GM21717 (cell line): ENCODE results near the gene FAM8A1.
"Not testable (repeated sequence)": the region's sequence is repeated elsewhere in the genome, so short reads cannot be mapped to it uniquely, and the experiment has no call there.

Experiments used
- ATAC-seq: cut with Tn5 transposase; IDR thresholded peaks from one replicate; pipeline ENCODE4 v1.9.1; 2021; ENCODE audit warnings: mild to moderate bottlenecking, moderate library complexity; ENCODE audit not compliant: unreplicated experiment

The FAM8A1 gene, protein sequence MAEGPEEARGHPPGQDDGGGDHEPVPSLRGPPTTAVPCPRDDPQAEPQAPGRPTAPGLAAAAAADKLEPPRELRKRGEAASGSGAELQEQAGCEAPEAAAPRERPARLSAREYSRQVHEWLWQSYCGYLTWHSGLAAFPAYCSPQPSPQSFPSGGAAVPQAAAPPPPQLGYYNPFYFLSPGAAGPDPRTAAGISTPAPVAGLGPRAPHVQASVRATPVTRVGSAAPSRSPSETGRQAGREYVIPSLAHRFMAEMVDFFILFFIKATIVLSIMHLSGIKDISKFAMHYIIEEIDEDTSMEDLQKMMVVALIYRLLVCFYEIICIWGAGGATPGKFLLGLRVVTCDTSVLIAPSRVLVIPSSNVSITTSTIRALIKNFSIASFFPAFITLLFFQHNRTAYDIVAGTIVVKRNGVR

GRCh38 chr6:17599877-17600526, at the start of gene FAM8A1:
Gene FAM8A1, plus strand, starts transcription at chr6:17600302. Its CDS starts 108 bp downstream, at chr6:17600410.
- ATAC-seq: peak; percentile 88

- no peak for ATAC-seq
Observed at GRCh38 chr6:17551383-17551958, 48.6 kb upstream of the FAM8A1 start.

GRCh38 chr6:17552861-17553260, 47.2 kb upstream of the FAM8A1 start:
- ATAC-seq: no peak

DNA sequence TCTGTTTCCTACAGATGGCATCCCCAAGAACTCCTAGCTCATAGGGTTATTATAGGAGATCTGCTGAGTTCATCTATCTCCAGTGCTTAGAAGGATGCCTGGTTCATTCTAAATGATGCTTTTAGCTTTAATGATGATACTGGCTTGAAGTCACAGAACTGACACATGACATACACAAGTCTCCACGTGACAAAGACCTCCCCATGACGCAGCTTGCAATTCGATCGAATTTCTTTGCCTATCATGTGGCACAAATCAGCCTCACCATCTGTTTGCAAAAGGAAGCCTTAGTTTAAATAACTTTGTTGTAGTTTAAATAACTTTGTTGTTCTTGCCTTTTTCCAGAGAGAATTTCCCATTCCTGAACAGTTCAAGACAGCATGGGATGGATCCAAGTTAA, 44.1 kb upstream of the FAM8A1 start:
- ATAC-seq: no peak

GRCh38 chr6:17562636-17563035, 37.5 kb upstream of the FAM8A1 start:
- ATAC-seq: no peak

GRCh38 chr6:17565399-17565798, 34.7 kb upstream of the FAM8A1 start:
- no peak for ATAC-seq

DNA sequence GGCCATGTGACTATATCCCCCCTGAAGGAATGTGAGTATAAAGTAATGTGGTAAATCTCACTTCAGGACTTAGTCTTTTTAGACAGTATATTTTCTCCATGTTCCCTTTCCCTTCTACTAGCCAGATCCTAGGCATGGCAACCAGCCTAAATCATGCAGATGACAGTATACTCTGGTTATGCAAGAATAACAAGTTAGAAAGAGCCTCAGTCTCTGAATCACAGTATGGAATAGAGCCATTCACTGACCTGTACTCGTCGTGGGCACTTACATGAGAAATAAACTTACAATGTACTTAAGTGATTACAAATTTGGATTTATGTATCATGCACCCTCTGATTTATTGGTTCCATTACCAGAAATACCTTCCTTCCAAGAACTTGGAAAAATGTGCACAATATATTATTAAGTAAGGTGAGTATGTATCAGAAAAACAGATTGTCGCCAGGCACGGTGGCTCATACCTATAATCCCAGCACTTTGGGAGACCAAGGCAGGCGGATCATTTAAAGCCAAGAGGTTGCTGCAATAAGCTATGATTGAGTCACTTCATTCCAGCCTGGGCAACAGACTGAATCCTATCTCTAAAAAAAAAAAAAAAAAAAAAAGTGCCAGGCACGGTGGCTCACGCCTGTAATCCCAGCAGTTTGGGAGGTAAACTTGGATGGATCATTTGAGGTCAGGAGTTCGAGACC, 25.1 kb upstream of the FAM8A1 start:
- no peak for ATAC-seq

DNA sequence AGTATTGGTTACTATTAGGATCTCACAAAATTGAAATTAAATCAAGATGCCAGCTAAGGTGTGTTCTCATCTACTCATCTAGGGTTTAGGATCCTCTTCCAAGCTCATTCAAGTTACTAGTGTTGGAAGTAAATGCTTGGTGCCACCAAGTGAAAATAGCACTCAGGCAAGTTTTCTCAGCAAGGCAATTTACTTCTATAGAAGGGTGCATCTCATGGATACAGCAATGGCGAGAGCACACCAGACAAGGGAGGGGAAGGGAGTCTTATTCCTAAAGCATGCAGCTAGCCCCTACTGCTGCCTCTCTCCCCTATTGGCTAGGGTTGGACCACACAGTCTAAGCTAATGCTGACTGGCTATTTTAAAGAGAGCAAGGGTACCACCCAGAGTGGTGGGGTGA, 23.0 kb upstream of the FAM8A1 start:
- no peak for ATAC-seq

DNA sequence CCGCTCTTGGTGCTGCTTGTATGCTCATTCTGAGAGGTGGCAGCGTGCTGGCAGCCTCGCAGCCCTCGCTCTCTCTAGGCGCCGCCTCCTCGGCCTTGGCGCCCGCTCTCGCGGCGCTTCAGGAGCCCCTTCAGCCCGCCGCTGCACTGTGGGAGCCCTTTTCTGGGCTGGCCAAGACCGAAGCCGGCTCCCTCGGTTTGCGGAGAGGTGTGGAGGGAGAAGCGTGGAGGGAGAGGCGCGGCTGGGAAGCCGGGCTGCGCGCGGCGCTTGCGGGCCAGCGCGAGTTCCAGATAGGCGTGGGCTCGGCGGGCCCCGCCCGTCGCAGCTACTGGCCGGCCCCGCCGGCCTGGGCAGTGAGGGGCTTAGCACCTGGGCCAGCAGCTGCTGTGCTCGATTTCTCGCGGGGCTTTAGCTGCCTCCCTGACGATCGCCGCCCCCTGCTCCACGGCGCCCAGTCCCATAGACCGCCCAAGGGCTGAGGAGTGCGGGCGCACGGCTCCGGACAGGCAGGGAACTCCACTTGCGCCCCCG, 19.5 kb upstream of the FAM8A1 start:
- no peak for ATAC-seq

- not testable (repeated sequence) for ATAC-seq
Observed at GRCh38 chr6:17581282-17581681, 18.8 kb upstream of the FAM8A1 start.

DNA sequence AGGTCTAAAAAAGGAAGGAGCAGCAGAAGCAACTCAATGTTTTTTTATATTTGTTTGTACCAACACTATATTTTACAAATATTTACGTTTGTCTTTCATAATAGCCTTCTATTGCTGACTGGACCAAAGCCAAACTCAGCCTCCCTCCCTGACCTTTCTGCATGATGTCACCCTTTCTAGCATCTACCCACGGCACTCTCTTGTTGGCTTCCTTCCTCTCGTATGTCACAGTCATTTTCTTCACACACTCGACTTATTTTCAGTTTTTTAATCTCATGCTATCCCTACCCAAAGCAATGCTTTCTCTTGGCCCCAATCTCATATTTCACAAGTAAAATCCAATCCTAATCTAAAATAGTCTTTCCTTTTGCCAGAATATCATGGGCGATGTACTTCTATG, 16.3 kb upstream of the FAM8A1 start:
- ATAC-seq: peak; percentile 9

DNA sequence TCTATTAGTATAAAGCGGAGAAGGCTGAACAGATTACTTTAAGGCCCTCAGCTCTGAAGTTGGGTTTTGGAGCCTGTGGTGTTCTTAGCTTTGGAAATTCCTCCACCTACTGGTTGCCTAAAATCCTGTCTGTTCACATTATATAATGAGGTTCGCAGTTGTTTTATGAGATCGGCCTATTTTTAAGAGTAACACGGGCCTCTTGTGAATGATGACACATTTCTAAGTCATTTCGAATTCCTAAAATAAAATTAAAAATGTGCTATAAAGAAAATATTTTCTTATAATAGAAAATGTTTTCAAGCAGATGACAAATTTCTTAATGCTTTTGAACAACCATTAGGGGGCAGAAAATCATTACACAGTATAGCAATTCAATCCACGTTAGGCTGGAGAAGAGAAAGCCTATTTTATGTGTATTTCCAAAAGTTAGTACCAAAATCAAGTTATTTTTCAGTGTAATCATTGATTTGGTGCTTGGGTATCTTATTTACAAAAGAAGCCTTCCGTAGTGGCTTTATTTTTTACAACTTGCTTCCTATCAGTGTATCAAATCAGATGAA, 15.8 kb upstream of the FAM8A1 start:
- ATAC-seq: peak; percentile 77

DNA sequence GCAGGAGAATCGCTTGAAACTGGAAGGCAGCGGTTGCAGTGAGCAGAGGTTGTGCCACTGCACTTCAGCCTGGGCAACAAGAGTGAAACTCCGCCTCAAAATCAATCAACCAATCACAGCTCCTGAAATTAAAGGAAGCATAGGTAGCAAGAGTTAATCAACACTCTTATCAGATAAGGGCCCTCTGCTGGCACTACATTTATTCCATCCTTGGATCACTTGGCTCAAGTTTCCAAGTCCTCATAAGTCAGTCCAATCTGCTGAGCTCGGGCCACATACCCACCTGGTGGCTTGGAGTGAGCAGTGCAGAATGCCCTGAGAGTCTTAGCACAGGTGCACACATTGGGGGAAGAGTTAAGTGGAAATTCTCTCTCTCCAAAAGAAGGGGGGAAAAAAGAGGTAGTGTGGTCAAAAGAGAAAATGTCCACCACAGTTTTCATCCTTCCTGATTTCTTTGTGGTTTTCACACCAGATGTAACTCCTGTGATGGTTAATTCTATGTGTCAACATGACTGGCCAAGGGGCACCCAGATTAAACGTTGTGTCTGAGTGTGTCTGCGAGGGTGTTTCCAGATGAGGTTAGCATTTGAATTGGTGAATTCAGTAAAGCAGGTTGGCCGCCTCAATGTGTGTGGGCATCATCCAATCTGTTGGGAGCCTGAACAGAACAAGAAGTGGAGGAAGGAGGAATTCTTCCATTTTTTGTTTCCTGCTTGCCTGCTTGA, 14.2 kb upstream of the FAM8A1 start:
- no peak for ATAC-seq

DNA sequence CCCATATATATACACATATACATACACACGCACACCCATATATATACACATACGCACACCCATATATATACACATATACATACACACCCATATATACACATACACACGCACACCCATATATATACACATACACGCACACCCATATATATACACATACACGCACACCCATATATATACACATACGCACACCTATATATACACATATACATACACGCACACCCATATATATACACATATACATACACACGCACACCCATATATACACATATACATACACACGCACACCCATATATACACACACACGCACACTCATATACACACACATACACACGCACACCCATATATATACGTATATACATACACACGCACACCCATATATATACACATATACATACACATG, 13.5 kb upstream of the FAM8A1 start:
- ATAC-seq: not testable (repeated sequence)

DNA sequence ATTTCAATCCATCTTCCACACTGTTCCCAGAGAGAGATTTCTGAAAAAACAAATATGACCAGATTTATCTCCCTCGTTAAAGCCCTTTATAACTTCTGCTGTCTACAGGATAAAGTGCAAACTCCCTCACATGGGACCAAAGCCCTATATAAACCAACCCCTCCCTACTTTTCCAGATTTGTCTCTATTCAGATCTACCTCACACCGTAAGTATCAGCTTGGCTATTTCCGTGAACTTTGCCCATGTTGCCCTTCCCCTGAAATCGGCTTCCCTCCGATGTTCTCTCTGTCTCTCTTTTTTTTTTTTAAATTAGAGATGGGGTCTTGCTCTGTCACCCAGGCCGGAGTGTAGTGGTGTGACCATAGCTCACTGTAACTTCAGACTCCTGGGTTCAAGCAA, 12.1 kb upstream of the FAM8A1 start:
- no peak for ATAC-seq

- ATAC-seq: peak; percentile 77
Observed at GRCh38 chr6:17589406-17590096, 10.6 kb upstream of the FAM8A1 start.

- ATAC-seq: no peak
Observed at GRCh38 chr6:17591287-17591686, 8.8 kb upstream of the FAM8A1 start.

DNA sequence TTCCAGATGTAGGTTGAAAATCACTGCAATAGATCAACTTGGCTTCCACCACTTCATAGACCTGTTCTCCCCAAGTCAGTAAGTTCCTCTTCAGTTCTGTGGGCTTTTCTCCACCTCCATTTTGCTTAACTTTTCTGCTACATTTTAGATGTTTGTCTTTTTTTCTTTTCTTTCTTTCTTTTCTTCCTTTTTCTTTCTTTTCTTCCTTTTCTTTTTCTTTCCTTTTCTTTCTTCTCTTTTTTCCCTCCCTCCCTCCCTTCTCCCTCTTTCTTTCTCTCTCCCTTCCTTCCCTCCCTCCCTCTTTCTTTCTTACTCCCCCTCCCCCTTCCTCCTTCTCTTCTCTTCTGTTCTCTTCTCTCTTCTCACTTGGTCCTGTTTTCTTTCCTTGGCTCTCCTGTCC, 6.9 kb upstream of the FAM8A1 start:
- ATAC-seq: no peak

GRCh38 chr6:17596085-17596484, 4.0 kb upstream of the FAM8A1 start:
- ATAC-seq: no peak
